HG03175 (cell line): ENCODE results near the gene ABCC9.

Experiments
- ATAC-seq: cut with Tn5 transposase; IDR thresholded peaks from one replicate; pipeline ENCODE4 v1.9.1; 2021; ENCODE audit warnings: mild to moderate bottlenecking, moderate library complexity; ENCODE audit not compliant: unreplicated experiment

ABCC9 gene

GRCh38 chr12:21776175-21776574 is 165.1 kb downstream of the ABCC9 start:
- ATAC-seq = no peak

- no peak for ATAC-seq
These were observed 165.9 kb downstream of the ABCC9 start for GRCh38 chr12:21775133-21775820.

DNA sequence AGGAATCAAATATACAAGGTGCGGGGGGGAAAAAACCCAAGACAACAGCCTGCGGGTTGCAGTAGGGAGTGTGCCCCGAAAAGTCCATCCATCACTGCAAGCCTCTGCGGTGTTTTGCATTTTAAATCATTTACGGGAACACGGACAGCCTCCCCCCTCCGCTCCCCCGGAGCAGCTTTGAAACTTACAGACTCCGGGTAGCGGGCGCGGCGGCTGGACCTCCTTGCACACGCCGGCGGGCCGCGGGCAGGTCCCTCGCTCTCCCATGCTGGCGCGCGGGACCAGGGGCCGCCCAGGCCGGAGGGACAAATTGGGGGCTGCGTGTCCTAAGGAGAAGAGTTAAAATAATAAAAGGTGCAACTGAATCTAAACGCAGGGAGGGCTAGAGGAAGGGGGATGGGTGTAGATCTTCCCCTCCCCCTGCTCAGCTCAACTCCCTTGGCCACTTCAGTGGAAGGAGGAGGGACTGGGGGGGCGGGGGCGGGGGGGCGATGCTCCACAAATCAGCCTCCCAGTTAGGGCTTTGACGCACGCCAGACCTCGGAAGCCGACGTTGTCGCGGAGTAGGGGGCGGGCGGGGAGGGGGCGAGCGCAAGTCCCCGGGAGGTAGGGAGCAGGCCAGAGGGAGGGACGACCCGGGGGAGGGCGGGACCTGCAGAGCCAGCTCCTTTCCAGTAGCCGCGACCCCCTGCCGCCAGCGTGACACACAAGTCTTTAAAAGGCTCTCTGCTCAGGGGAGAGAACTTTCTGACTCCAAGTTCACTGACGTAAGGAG is 166.7 kb downstream of the ABCC9 start, which contains the start of gene KCNJ8:
TSS of gene KCNJ8 (minus strand) at position 349 of the 775 bp plus-strand sequence. CDS start 1,090 bp downstream, outside the sequence.
- no peak for ATAC-seq

DNA sequence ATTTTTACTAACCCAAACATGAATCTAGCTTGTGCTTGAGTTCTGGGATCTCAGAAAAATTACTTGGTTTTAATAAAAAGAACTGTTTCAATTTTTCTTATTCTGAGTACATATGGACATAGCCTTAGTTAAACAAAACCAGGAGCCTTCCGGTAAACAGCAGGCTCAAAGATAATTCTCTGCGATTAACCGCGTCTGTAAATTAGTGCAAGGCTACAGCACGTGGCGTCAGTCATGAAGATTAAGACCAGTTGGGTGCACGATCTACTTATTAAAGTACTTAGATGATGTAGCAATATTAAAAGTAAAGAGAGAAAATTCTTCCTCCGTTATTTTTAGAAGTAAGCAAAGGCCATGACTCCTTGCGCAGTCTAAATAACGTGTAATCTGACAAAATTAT is 167.4 kb downstream of the ABCC9 start:
- no peak for ATAC-seq

GRCh38 chr12:21773263-21773741 is 167.9 kb downstream of the ABCC9 start:
- ATAC-seq = no peak

DNA sequence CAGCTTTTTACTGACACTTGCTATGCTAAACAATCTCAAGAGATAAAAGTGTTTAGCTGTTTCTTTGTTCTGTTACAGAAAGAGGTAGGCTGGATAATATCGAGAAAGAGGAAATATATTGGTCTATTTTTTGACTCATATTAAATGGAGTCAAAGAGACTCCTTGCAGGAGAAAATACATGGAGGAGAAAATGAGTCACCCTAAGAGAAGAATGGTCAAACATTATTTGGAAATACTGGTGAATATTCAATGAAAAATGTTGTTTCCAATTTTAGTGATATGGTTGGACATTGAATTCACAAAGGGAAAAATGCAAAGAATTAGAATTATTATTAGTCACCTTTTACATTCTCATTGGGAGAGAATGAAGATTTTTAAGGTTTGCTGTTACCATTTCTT is 169.9 kb downstream of the ABCC9 start:
- ATAC-seq = no peak

- ATAC-seq = no peak
These were observed 171.9 kb downstream of the ABCC9 start for GRCh38 chr12:21769307-21769706.

GRCh38 chr12:21766403-21766802 is 174.8 kb downstream of the ABCC9 start:
- ATAC-seq = no peak

DNA sequence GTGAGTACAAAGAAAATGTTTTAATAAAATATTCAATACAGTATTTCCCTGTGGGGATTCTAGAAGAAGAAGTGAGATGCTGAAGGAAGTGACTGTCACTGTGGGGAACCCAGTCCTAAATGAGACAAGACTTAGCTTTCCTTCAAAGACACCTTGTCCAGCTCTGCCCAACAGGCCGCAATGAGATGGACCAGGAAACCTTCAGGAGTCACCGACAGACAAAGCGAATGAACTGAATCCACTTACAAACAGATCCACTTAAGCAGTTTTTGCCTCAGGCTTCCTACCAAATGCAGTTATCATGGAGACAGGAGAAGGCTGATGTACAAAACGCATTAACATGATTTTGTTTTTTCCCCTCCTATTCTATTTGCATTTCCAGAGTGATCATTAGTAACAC is 176.3 kb downstream of the ABCC9 start:
- ATAC-seq = no peak

DNA sequence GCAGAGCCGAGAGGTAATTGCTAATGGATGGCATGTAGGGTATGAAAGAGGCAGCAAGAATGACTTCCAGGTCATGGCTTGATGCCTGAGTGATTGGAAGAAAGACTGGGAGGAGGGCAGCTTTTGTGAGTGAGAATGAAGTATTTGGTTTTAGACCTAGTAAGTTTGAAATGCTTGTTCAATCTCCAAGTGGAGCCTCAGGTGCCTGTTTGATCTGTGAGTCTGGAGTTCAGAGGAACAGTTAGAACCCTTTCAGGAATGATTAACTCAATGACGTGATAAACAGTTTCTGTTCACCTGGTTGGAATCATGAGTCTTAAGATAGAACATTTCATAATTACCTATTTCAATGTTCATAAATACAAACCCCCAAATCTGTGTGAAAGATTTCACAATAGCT is 177.2 kb downstream of the ABCC9 start:
- ATAC-seq = no peak

GRCh38 chr12:21763531-21763930 is 177.7 kb downstream of the ABCC9 start:
- ATAC-seq = no peak

DNA sequence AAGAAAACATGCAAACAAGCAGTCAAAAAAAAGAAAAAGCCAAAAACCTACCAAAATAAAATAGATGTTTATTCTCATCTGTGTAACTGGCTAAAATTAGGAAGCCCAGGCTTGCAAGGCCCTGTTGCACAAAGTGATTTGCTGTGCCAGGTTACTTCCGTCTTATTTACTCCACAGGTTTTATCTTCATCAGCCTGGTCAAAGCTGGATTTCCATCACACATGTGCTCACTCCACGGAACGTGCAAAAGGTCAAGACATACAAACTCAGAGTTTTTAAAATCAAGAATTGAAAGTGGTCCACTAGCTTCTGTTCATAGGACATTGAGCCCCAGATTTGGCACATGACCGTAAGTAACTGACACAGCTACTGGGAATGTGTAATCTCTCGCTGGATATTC is 181.5 kb downstream of the ABCC9 start:
- no peak for ATAC-seq

DNA sequence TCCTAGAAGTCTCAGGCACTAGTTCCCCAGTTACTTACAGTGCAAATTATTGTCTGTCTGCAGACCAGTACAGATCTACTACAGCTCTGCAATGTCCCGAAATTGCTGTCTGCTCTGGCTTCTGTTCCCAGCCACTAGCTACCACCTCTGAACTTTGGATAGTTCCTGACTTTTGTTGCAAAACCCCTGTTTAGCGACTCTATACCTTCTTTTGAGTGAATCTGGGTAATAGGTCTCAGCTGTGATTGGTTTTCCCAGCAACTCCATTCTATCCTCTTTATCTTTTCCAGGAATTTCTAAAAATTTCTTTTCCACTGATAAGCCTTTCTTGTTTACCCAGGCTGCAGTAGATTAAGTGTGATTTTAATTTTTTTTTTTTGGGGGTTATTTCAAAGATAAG is 183.5 kb downstream of the ABCC9 start:
- no peak for ATAC-seq

- ATAC-seq = no peak
These were observed 184.5 kb downstream of the ABCC9 start for GRCh38 chr12:21756699-21757098.

- no peak for ATAC-seq
These were observed 189.7 kb downstream of the ABCC9 start for GRCh38 chr12:21751517-21751916.
